ENCODE data around the gene DAAM1. TPM values are rescaled to one million over a fixed set of nuclear protein-coding genes. Genes with fewer than 3 reads are reported as not detected.

Gene DAAM1
- total and polyA plus RNA-seq, 3 donors from 2014 or later, result 23.9 to 57.3 (median 54.6) TPM

DNA sequence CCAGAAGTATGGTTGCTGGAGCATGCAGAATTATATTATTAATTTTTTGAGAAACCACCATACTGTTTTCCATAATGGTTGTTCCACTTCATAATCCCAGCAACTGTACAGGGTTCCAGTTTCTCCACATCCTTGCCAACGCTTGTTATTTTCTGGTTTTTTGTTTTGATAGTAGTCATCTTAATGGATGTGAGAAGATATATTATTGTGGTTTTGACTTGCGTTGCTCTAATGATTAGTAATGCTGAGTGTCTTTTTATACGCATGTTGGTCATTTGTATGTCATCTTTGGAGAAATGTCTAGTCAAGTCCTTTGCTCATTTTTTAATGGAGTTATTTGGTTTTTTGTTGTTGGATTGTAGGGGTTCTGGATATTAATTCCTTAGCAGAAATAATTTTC, 58.1 kb downstream of the DAAM1 start:
- intact Hi-C loops (cut with DNase I; ENCODE audit: low total_unique reads), result no loop called here
- no peak overlapping the region for H3K4me3 ChIP-seq
- TF ChIP-seq POLR2A (IDR thresholded peaks at IDR 0.05) (no peak), CTCF (IDR thresholded peaks at IDR 0.05) (no peak)
- H3K27ac ChIP-seq, result no peak overlapping the region
- DNase-seq, result no peak
- no peaks in the 10 kb centered on the region for H3K27me3 ChIP-seq
- WGBS, 2 donors, result 83 to 96% methylated on average over 3 of the region's 3 CpGs
- H3K4me1 ChIP-seq, result peaks cover 3% of the 10 kb centered on the region
- H3K9me3 ChIP-seq, result no peaks in the 10 kb centered on the region
- no peaks in the 10 kb centered on the region for H3K36me3 ChIP-seq (ENCODE audit: low read depth, missing control alignments)

- Histone ChIP-seq H3K4me3 (no peak overlapping the region), H3K27me3 (no peaks in the 10 kb centered on the region), H3K4me1 (peaks cover 16% of the 10 kb centered on the region), H3K36me3 (ENCODE audit: low read depth, missing control alignments) (no peaks in the 10 kb centered on the region), H3K27ac (no peak overlapping the region), H3K9me3 (no peaks in the 10 kb centered on the region)
- 51 to 62% methylated on average over 3 of the region's 3 CpGs for WGBS, 2 donors
- TF ChIP-seq CTCF (IDR thresholded peaks at IDR 0.05) (no peak), POLR2A (IDR thresholded peaks at IDR 0.05) (no peak)
- no peak for DNase-seq
- intact Hi-C loops (cut with DNase I; ENCODE audit: low total_unique reads), result no loop called here
Measured at GRCh38 chr14:59247801-59248584, 59.5 kb downstream of the DAAM1 start.

- intact Hi-C loops (cut with DNase I; ENCODE audit: low total_unique reads), result no loop called here
- 94 to 95% methylated on average over 7 of the region's 7 CpGs for WGBS, 2 donors
Measured at GRCh38 chr14:59249029-59249428, 60.6 kb downstream of the DAAM1 start.

DNA sequence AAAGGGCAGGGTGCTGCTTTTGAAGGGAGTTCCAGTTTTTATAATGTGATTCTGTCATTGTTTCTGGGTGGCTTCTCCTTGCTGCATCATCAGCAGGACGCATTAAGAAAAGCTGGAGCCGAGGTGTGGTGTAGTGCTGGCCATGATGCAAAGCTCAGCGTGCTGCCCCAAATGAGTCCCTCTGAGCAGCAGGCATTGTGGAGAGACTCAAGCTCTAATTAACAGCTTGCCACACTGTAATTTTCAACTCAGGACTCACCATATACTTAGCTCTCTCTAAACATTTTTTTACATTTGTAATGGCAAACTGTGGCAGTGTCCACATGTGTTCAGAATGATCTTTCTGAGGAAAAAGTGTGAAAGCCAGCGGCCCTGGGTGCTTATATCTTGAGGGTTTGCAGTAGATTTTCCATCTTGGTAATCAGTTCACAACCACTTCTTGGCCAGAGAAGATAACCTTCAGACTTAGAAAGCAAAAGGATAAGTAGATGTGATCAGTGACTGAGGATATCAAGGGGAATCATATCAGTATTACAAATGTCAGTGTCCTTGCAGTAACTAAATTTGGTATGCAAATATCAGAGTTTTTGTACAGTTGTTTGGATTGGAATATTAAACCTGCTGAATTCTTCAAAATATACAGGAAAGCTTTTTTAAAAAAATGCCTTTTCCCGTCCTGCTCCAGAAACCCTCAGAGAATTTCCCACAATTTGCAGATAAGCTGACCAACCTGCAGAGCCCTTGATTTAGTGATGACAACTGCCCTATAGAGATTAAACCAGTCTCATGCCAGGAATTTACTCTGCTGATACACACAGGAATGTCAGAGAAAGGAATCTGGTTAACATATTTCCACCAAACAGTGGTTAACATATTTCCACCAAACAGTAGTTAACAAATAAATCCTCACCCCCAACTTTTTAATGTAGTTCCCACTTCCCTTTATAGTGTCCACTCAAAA, 63.6 kb downstream of the DAAM1 start:
- intact Hi-C loops (cut with DNase I; ENCODE audit: low total_unique reads), result loop anchor here (5.0 kb wide), 1 partner anchor 35 kb away; no protein-coding TSS in a partner anchor
- H3K36me3 ChIP-seq (ENCODE audit: low read depth, missing control alignments), result no peaks in the 10 kb centered on the region
- H3K27me3 ChIP-seq, result no peaks in the 10 kb centered on the region
- H3K9me3 ChIP-seq, result no peaks in the 10 kb centered on the region
- no peak for TF ChIP-seq POLR2A (IDR thresholded peaks at IDR 0.05)
- TF ChIP-seq CTCF (IDR thresholded peaks at IDR 0.05), result no peak
- no peak overlapping the region for H3K4me3 ChIP-seq
- no peak for DNase-seq
- 80 to 82% methylated on average over 5 of the region's 5 CpGs for WGBS, 2 donors
- H3K27ac ChIP-seq, result no peak overlapping the region
- peaks cover 49% of the 10 kb centered on the region for H3K4me1 ChIP-seq

More at GRCh38 chr14:59249029-59249428, 60.6 kb downstream of the DAAM1 start:
- Histone ChIP-seq H3K4me1 (peaks cover 27% of the 10 kb centered on the region), H3K27me3 (no peaks in the 10 kb centered on the region), H3K36me3 (ENCODE audit: low read depth, missing control alignments) (no peaks in the 10 kb centered on the region), H3K27ac (no peak overlapping the region), H3K9me3 (no peaks in the 10 kb centered on the region), H3K4me3 (no peak overlapping the region)
- DNase-seq, result no peak
- TF ChIP-seq CTCF (IDR thresholded peaks at IDR 0.05) (no peak), POLR2A (IDR thresholded peaks at IDR 0.05) (no peak)
